K562 (cell line): Measurements from ENCODE around the gene DGCR6. TPM values are rescaled to one million over a fixed set of nuclear protein-coding genes. Genes with fewer than 3 reads are reported as not detected.
A peak's percentile ranks its signal among the peaks of the same experiment; 100 is the strongest.
"Not testable (repeated sequence)": the region's sequence is repeated elsewhere in the genome, so short reads cannot be mapped to it uniquely, and the experiment has no call there.

ENCODE experiments used
- ATAC-seq: fragments of 200-7000 bp; cut with Tn5 transposase; 3 replicates; pipeline ENCODE4 v1.9.1; 2020; ENCODE audit warnings: moderate library complexity
- BruUV-seq: library from RNA; stranded (reverse); fragments of 400-500 nt; replicated peaks from 2 replicates; lab custom pipeline; 2021; lab: Mats Ljungman, UMichigan
- CTCF ChIA-PET: fragments of 300-600 bp; formaldehyde crosslinking; extraction: SDS; loops from one replicate; lab custom pipeline; 2021; ENCODE audit warnings: low intra/inter-chr PET ratio; lab: Yijun Ruan, JAX
- POLR2A ChIA-PET: fragments of 300-600, 350-650 bp; sonication (Branson Sonifier 250); formaldehyde crosslinking; extraction: SDS; loops from one replicate; lab custom pipeline; 2021; ENCODE audit warnings: antibody characterized with exemption, inconsistent platforms; lab: Yijun Ruan, JAX
- DNase-seq, 4 experiments: peaks; one replicate each; pipeline versions ENCODE4 v3.0.0 to v3.0.0-alpha.2; 2011 to 2018; ENCODE audit warnings: low spot score in 3 of 4, mixed read lengths in 3 of 4; ENCODE audit errors: extremely low read depth in 1 of 4
- FAIRE-seq: peaks from 2 replicates; lab custom pipeline; 2011; peaks lifted over from hg19 to GRCh38; lab: Jason Lieb, UNC
- H2AFZ ChIP-seq: 2 replicates; pipeline ENCODE4 v1.6.0; 2011; ENCODE audit warnings: low read depth, low read length, control low read depth, inconsistent platforms
- H3K27ac ChIP-seq: fragments of 200-600 bp; 3 replicates; pipeline ENCODE4 v1.8.0; 2011; ENCODE audit warnings: low read depth, mild to moderate bottlenecking, control low read depth, inconsistent platforms, low read length, moderate library complexity, mixed read lengths; ENCODE audit errors: extremely low read depth
- H3K27me3 ChIP-seq, 2 experiments: fragments of 300-600 bp in 1 of 2; 2 replicates in 1 of 2; 3 replicates in 1 of 2; pipeline versions ENCODE4 v1.6.0 to v1.8.0; 2011; ENCODE audit warnings: inconsistent platforms in 2 of 2, low read length in 2 of 2, mild to moderate bottlenecking in 1 of 2, mixed read lengths in 1 of 2, moderate library complexity in 1 of 2; ENCODE audit not compliant: control insufficient read depth in 2 of 2, insufficient read depth in 2 of 2
- H3K36me3 ChIP-seq: fragments of 300-600 bp; 3 replicates; pipeline ENCODE4 v1.8.0; 2011; ENCODE audit warnings: mild to moderate bottlenecking, low read length, inconsistent platforms; ENCODE audit not compliant: control insufficient read depth, insufficient read depth
- H3K4me1 ChIP-seq, 2 experiments: fragments of 200-600 bp in 1 of 2; replicated peaks in 1 of 2; 2 replicates in 1 of 2; 3 replicates in 1 of 2; pipeline versions ENCODE4 v1.5.1 to v1.8.0; 2011; ENCODE audit warnings: inconsistent platforms in 2 of 2, low read length in 2 of 2, mild to moderate bottlenecking in 1 of 2, mixed read lengths in 1 of 2, moderate library complexity in 1 of 2; ENCODE audit not compliant: control insufficient read depth in 2 of 2, insufficient read depth in 2 of 2
- H3K4me2 ChIP-seq: 2 replicates; pipeline ENCODE4 v1.6.1; 2011; ENCODE audit warnings: low read length, control low read depth, inconsistent platforms, mixed read lengths; ENCODE audit not compliant: insufficient read depth
- H3K4me3 ChIP-seq: fragments of 200-600 bp; sonication (generic), shearing (Covaris generic); 2 replicates; pipeline ENCODE4 v1.5.1; 2016; ENCODE audit warnings: control low read depth, inconsistent platforms
- H3K79me2 ChIP-seq: fragments of 200-600 bp; 3 replicates; pipeline ENCODE4 v1.8.0; 2011; ENCODE audit warnings: low read length, inconsistent platforms; ENCODE audit not compliant: control insufficient read depth, insufficient read depth
- H3K9ac ChIP-seq, 2 experiments: 2 replicates each; pipeline versions ENCODE4 v1.6.0 to v1.6.1; 2011; ENCODE audit warnings: low read depth in 2 of 2, low read length in 2 of 2, control low read depth in 1 of 2, inconsistent platforms in 1 of 2, mild to moderate bottlenecking in 1 of 2, mixed read lengths in 1 of 2; ENCODE audit not compliant: insufficient read depth in 1 of 2
- H3K9me1 ChIP-seq: one replicate; pipeline ENCODE4 v1.6.0; 2011; ENCODE audit warnings: inconsistent platforms, mild to moderate bottlenecking, low read length, moderate library complexity; ENCODE audit not compliant: control insufficient read depth, insufficient read depth
- H3K9me3 ChIP-seq: replicated peaks from 2 replicates; pipeline ENCODE4 v1.5.1; 2011; ENCODE audit warnings: low read depth, low read length, inconsistent platforms; ENCODE audit not compliant: control insufficient read depth, insufficient read depth
- H4K20me1 ChIP-seq: replicated peaks from 2 replicates; pipeline ENCODE4 v1.6.1; 2011; ENCODE audit warnings: low read length, inconsistent platforms, mixed read lengths; ENCODE audit not compliant: control insufficient read depth, insufficient read depth
- WGBS: fragments of 100-300 bp; shearing (Covaris generic); methylation state at CpG from one replicate; pipeline ENCODE4 v1.1.6; 2016; ENCODE audit warnings: low coverage, mixed read lengths; ENCODE audit not compliant: insufficient coverage; ENCODE audit errors: missing lambda C conversion rate; 5-methylcytosine and 5-hydroxymethylcytosine counted together
- in situ Hi-C: fragments of 300-500 bp; cut with MboI; formaldehyde crosslinking; loops from 4 replicates; pipeline ENCODE4 v1.15.0; 2018; ENCODE audit warnings: inconsistent platforms, mixed read lengths
- intact Hi-C: fragments of 100-400 bp; cut with micrococcal nuclease; formaldehyde crosslinking; loops from 2 replicates; pipeline ENCODE4 v1.14.2; 2022
- polyA plus RNA-seq, 8 experiments: library from polyadenylated mRNA; depleted of rRNA in 4 of 8; stranded (reverse) in 5 of 8; unstranded in 3 of 8; fragments of >200 nt; fragmentation: Nextera tagmentation in 2 of 8; fragmentation: Illumina TruSeq in 1 of 8; extraction: Ambion mirVana in 2 of 8; extraction: Trizol in 1 of 8; gene quantifications; 2 replicates each; pipeline versions ENCODE4 v1.2.1 to v1.2.3, GENCODE V29; 2011 to 2014; ENCODE audit warnings: inconsistent platforms in 1 of 8, missing spikeins in 1 of 8
- total RNA-seq, 7 experiments: library from RNA; depleted of rRNA in 6 of 7; stranded (reverse); fragments of >200 nt in 6 of 7; fragmentation: Illumina TruSeq in 2 of 7; extraction: Trizol in 2 of 7; gene quantifications; 2 replicates each; pipeline versions ENCODE4 v1.2.1 to v1.2.3, GENCODE V29; 2011 to 2021; ENCODE audit warnings: low replicate concordance in 1 of 7

The DGCR6 gene
- total and polyA plus RNA-seq, 9 of the 15 experiments (the other 6 are each of a cell fraction or from before 2014, with no cell fraction given): 0.32 to 2.4 (median 1.7) TPM; not detected in 1

DNA sequence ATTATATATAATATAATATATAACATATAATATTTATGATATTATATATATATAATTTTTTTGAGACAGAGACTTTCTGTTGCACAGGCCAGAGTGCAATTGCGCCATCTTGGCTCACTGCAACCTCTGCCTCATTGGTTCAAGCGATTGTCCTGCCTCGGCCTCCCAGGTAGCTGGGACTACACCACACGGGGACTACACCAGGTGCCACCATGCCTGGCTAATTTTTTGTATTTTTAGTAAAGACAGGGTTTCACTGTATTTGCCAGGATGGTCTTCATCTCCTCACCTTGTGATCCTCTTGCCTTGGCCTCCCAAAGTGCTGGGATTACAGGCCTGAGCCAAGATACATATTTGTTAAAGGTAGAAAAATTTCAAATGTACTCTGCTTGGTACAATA is 12.3 kb upstream of the DGCR6 start:
- DNase-seq, H3K4me1 ChIP-seq, H3K9ac ChIP-seq, H3K27me3 ChIP-seq, H3K9me1 ChIP-seq, FAIRE-seq, intact Hi-C loops, H3K4me2 ChIP-seq, H3K36me3 ChIP-seq, POLR2A ChIA-PET, H2AFZ ChIP-seq, H3K4me3 ChIP-seq, H4K20me1 ChIP-seq, CTCF ChIA-PET, H3K9me3 ChIP-seq, H3K79me2 ChIP-seq, ATAC-seq, H3K27ac ChIP-seq, BruUV-seq: not testable (repeated sequence)
- in situ Hi-C loops: loop anchor here (25.0 kb wide), 1 partner anchor 731 kb away; the partner anchor contains the start of gene USP18
- WGBS: no CpG with 5 or more reads among the region's 4 CpGs

DNA sequence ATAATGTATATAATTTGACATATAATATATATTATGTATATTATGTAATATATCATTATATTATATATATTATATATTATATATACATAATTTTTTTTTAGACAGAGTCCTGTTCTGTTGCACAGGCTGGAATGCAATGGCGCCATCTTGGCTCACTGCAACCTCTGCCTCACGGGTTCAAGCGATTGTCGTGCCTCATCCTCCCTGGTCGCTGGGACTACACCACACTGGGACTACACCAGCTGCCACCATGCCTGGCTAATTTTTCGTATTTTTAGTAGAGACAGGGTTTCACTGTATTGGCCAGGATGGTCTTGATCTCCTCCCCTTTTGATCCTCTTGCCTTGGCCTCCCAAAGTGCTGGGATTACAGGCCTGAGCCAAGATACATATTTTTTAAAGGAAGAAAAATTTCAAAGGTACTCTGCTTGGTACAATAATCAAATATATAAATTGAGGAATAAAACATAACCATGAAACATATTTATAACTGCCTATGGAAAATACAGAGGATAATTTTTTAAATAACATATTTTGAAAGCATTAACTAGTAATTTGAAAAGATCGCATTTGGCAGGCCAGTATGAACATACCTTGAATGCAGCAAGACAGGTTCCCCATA is 10.0 kb upstream of the DGCR6 start:
- H2AFZ ChIP-seq, DNase-seq, H3K36me3 ChIP-seq, ATAC-seq, H3K79me2 ChIP-seq, POLR2A ChIA-PET, H3K9me1 ChIP-seq, H3K4me2 ChIP-seq, H3K4me1 ChIP-seq, H3K27ac ChIP-seq, H3K27me3 ChIP-seq, H3K4me3 ChIP-seq, BruUV-seq, H4K20me1 ChIP-seq, H3K9me3 ChIP-seq, H3K9ac ChIP-seq, FAIRE-seq, intact Hi-C loops, CTCF ChIA-PET: not testable (repeated sequence)
- WGBS: 27% methylated on average over 5 of the region's 7 CpGs
- in situ Hi-C loops: loop anchor here (25.0 kb wide), 1 partner anchor 734 kb away; the partner anchor contains the start of gene USP18

DNA sequence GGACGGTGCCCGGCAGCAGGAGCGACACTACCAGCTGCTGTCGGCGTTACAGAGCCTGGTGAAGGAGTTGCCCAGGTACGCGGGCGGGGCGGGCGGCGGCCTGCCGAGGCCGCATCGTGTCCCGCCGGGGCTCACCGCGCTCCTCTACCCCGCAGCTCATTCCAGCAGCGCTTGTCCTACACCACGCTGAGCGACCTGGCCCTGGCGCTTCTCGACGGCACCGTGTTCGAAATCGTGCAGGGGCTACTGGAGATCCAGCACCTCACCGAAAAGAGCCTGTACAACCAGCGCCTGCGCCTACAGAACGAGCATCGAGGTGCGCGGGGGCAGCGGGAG is 258 bp downstream of the DGCR6 start:
- H3K27me3 ChIP-seq, H2AFZ ChIP-seq, intact Hi-C loops, H3K36me3 ChIP-seq, H4K20me1 ChIP-seq, DNase-seq, H3K4me3 ChIP-seq, H3K79me2 ChIP-seq, in situ Hi-C loops, H3K9me3 ChIP-seq, H3K4me1 ChIP-seq, H3K9ac ChIP-seq, H3K4me2 ChIP-seq, H3K27ac ChIP-seq, H3K9me1 ChIP-seq, CTCF ChIA-PET, FAIRE-seq: not testable (repeated sequence)
- WGBS: no CpG with 5 or more reads among the region's 36 CpGs
- TSS peak; percentile 95 for BruUV-seq
- POLR2A ChIA-PET: interaction anchor here (0.6 to 1.2 kb wide), 4 partner anchors 12 to 1213 kb away, joined by 3 to 4 read pairs (median 3); no protein-coding TSS in a partner anchor
- peak; percentile 71 for ATAC-seq
